Astrocyte of the spinal cord (primary cell): ENCODE measurements around the gene GRM8.

Experiments
- DNase-seq: peaks from one replicate; pipeline ENCODE4 v3.0.0; 2011; ENCODE audit warnings: low read depth, low spot score
- H3K4me3 ChIP-seq: 2 replicates; pipeline ENCODE4 v1.5.1; 2011; ENCODE audit warnings: low read depth, mild to moderate bottlenecking, low read length, moderate library complexity
- CTCF ChIP-seq: IDR thresholded peaks from 2 replicates; pipeline ENCODE4 v1.5.1; 2012; ENCODE audit warnings: low read depth, mild to moderate bottlenecking, low read length, inconsistent platforms
- in situ Hi-C: cut with HindIII; loops from 2 replicates; pipeline ENCODE4 v1.10.0; 2017; ENCODE audit warnings: low sequenced_read_pairs

Gene GRM8

GRCh38 chr7:126718419-126718818 lies 534.3 kb downstream of the GRM8 start:
- in situ Hi-C loops: no loop called here
- no peak for TF ChIP-seq CTCF
- no peak overlapping the region for H3K4me3 ChIP-seq
- DNase-seq: no peak

- TF ChIP-seq CTCF: no peak
- DNase-seq: no peak
- in situ Hi-C loops: no loop called here
- H3K4me3 ChIP-seq: no peak overlapping the region
These were observed 536.4 kb downstream of the GRM8 start for GRCh38 chr7:126716321-126716720.

GRCh38 chr7:126715076-126715475 lies 537.7 kb downstream of the GRM8 start:
- DNase-seq: no peak
- in situ Hi-C loops: no loop called here
- no peak for TF ChIP-seq CTCF
- H3K4me3 ChIP-seq: no peak overlapping the region

GRCh38 chr7:126702242-126703016 lies 550.3 kb downstream of the GRM8 start:
- TF ChIP-seq CTCF: no peak
- no peak overlapping the region for H3K4me3 ChIP-seq
- DNase-seq: no peak
- in situ Hi-C loops: no loop called here

GRCh38 chr7:126700807-126701604 lies 551.7 kb downstream of the GRM8 start:
- no peak for TF ChIP-seq CTCF
- no peak overlapping the region for H3K4me3 ChIP-seq
- peak; percentile 96 for DNase-seq
- in situ Hi-C loops: no loop called here

DNA sequence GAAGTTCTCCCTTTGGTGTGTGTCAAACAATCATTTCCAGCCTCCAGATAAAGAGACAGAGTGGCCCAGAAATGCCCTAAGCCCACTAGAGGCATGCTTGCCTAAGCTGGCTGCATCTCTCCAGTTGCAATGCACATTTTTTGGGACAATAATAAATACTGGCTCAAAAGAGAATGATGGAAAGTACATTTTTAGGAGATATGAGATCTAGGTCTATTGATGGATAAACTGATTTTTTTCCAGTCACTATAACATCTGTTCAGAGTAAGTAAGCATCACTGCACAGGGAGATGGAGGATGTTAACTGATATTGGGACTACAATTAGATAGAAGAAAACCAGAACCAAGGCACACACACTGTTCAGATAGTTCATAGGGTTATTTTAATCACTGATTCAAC lies 553.0 kb downstream of the GRM8 start:
- no peak for DNase-seq
- H3K4me3 ChIP-seq: no peak overlapping the region
- in situ Hi-C loops: no loop called here
- no peak for TF ChIP-seq CTCF
